Sigmoid colon (tissue), 7 donors: ENCODE measurements around the gene PHKG2. TPM values are rescaled to one million over a fixed set of nuclear protein-coding genes. Genes with fewer than 3 reads are reported as not detected.
A peak's percentile ranks its signal among the peaks of the same experiment; 100 is the strongest.

Experiments
- DNase-seq: peaks from one replicate; pipeline ENCODE4 v3.0.0-alpha.2; 2019
- H3K27ac ChIP-seq, 4 donors: fragments of 200-600 bp; sonication (generic); one replicate each; pipeline ENCODE4 v1.5.1; 2016 to 2019; ENCODE audit warnings: mild to moderate bottlenecking in 1 of 4
- H3K27me3 ChIP-seq, 3 donors: fragments of 200-600 bp; sonication (generic); one replicate each; pipeline ENCODE4 v1.5.1; 2019; ENCODE audit warnings: mild to moderate bottlenecking in 1 of 3
- H3K36me3 ChIP-seq, 4 donors: fragments of 200-600 bp; sonication (generic); one replicate each; pipeline ENCODE4 v1.5.1; 2016 to 2019
- H3K4me1 ChIP-seq, 4 donors: fragments of 200-600 bp; sonication (generic); one replicate each; pipeline ENCODE4 v1.5.1; 2017 to 2019
- H3K4me3 ChIP-seq, 4 donors: fragments of 200-600 bp; sonication (generic); one replicate each; pipeline ENCODE4 v1.5.1; 2017 to 2019; ENCODE audit warnings: mild to moderate bottlenecking in 2 of 4, moderate library complexity in 1 of 4
- H3K9me3 ChIP-seq, 4 donors: fragments of 200-600 bp in 3 of 4; sonication (generic) in 3 of 4; one replicate each; pipeline versions ENCODE4 v1.5.1 to v1.6.1; 2013 to 2019
- CTCF ChIP-seq, 4 experiments: fragments of 450-650 bp in 3 of 4; fragments of 200-600 bp in 1 of 4; IDR thresholded peaks; one replicate each; pipeline ENCODE4 v1.5.1; 2016 to 2019; ENCODE audit warnings: antibody characterized with exemption in 4 of 4, mild to moderate bottlenecking in 3 of 4, moderate library complexity in 2 of 4
- EP300 ChIP-seq, 4 donors: sonication (generic); formaldehyde crosslinking; IDR thresholded peaks; one replicate each; pipeline ENCODE4 v1.6.1; 2017; ENCODE audit warnings: antibody characterized with exemption in 4 of 4
- POLR2A ChIP-seq, 2 donors: fragments of 450-650 bp; IDR thresholded peaks; one replicate each; pipeline ENCODE4 v1.6.1; 2016; ENCODE audit warnings: antibody characterized with exemption in 2 of 2, mild to moderate bottlenecking in 2 of 2, moderate library complexity in 2 of 2
- POLR2AphosphoS5 ChIP-seq, 4 donors: sonication (generic); formaldehyde crosslinking; IDR thresholded peaks; one replicate each; pipeline ENCODE4 v1.6.1; 2017; ENCODE audit warnings: antibody characterized with exemption in 4 of 4
- WGBS, 2 donors: extraction: QIAGEN DNeasy Blood & Tissue Kit; methylation state at CpG; one replicate each; pipeline ENCODE4 v1.1.7; 2013; 5-methylcytosine and 5-hydroxymethylcytosine counted together
- intact Hi-C: fragments of 100-400 bp; cut with DNase I; formaldehyde crosslinking; loops from one replicate; pipeline ENCODE4 v1.15.1; 2023
- polyA plus RNA-seq, 3 donors: library from polyadenylated mRNA; stranded (reverse); fragments of 200-250 nt; gene quantifications; one replicate each; pipeline ENCODE4 v1.2.3, GENCODE V29; 2013
- total RNA-seq, 4 donors: library from RNA; depleted of rRNA; stranded (reverse); fragments of >200 nt; gene quantifications; one replicate each; pipeline ENCODE4 v1.1.0, GENCODE V29; 2016
- donor health status: healthy with polysubstance abuse.
- donor health status: Bipolar disorder and iron deficiency.
- donor health status: healthy.

The PHKG2 gene
- total and polyA plus RNA-seq, 7 donors = 19.2 to 45.0 (median 23.8) TPM

GRCh38 chr16:30725418-30725792, 22.8 kb upstream of the PHKG2 start:
- intact Hi-C loops = no loop called here
- Histone ChIP-seq H3K9me3 (no peaks in the 10 kb centered on the region), H3K27me3 (no peaks in the 10 kb centered on the region), H3K4me3 (no peak overlapping the region), H3K36me3 (peaks cover 41 to 91% (median 66%) of the 10 kb centered on the region in 4 donors), H3K27ac (peak overlapping the region in 1 of 4 donors; percentile 16), H3K4me1 (no peaks in the 10 kb centered on the region)
- 27 to 77% methylated on average over 3 of the region's 3 CpGs for WGBS, 2 donors
- no peak for TF ChIP-seq POLR2A (IDR thresholded peaks at IDR 0.05)
- peak in 1 of 4 donors; percentile 8 for TF ChIP-seq POLR2AphosphoS5 (IDR thresholded peaks at IDR 0.05)
- DNase-seq = no peak

- DNase-seq = peak; percentile 39
- 90 to 94% methylated on average over 6 of the region's 6 CpGs for WGBS, 2 donors
- H3K27ac ChIP-seq = no peak overlapping the region
- no peaks in the 10 kb centered on the region for H3K9me3 ChIP-seq
- no peaks in the 10 kb centered on the region for H3K27me3 ChIP-seq
- intact Hi-C loops = no loop called here
- H3K4me1 ChIP-seq = no peaks in the 10 kb centered on the region
- H3K36me3 ChIP-seq = peaks cover 39 to 91% (median 63%) of the 10 kb centered on the region in 4 donors
- TF ChIP-seq POLR2A (IDR thresholded peaks at IDR 0.05) (no peak), EP300 (IDR thresholded peaks at IDR 0.05) (no peak), CTCF (IDR thresholded peaks at IDR 0.05) (no peak), POLR2AphosphoS5 (IDR thresholded peaks at IDR 0.05) (no peak)
- H3K4me3 ChIP-seq = no peak overlapping the region
Observed at GRCh38 chr16:30728321-30728720, 19.9 kb upstream of the PHKG2 start.

GRCh38 chr16:30728899-30729672, 19.1 kb upstream of the PHKG2 start:
- no peak overlapping the region for H3K4me3 ChIP-seq
- H3K9me3 ChIP-seq = no peaks in the 10 kb centered on the region
- WGBS, 2 donors = 33 to 73% methylated on average over 17 of the region's 17 CpGs
- H3K36me3 ChIP-seq = peaks cover 39 to 91% (median 63%) of the 10 kb centered on the region in 4 donors
- no peaks in the 10 kb centered on the region for H3K27me3 ChIP-seq
- DNase-seq = peak; percentile 67
- H3K4me1 ChIP-seq = no peaks in the 10 kb centered on the region
- intact Hi-C loops = no loop called here
- no peak for TF ChIP-seq CTCF (IDR thresholded peaks at IDR 0.05)
- no peak for TF ChIP-seq POLR2AphosphoS5 (IDR thresholded peaks at IDR 0.05)
- TF ChIP-seq EP300 (IDR thresholded peaks at IDR 0.05) = no peak
- TF ChIP-seq POLR2A (IDR thresholded peaks at IDR 0.05) = no peak
- H3K27ac ChIP-seq = no peak overlapping the region

- Histone ChIP-seq H3K4me3 (no peak overlapping the region), H3K27me3 (no peaks in the 10 kb centered on the region), H3K27ac (no peak overlapping the region), H3K36me3 (peaks cover 47 to 88% (median 69%) of the 10 kb centered on the region in 4 donors), H3K4me1 (no peaks in the 10 kb centered on the region), H3K9me3 (no peaks in the 10 kb centered on the region)
- no peak for DNase-seq
- WGBS, 2 donors = 89 to 95% methylated on average over 3 of the region's 3 CpGs
- intact Hi-C loops = no loop called here
- TF ChIP-seq POLR2AphosphoS5 (IDR thresholded peaks at IDR 0.05) (no peak), POLR2A (IDR thresholded peaks at IDR 0.05) (no peak)
Observed at GRCh38 chr16:30731411-30731810, 16.8 kb upstream of the PHKG2 start.

GRCh38 chr16:30736995-30737793, 11.0 kb upstream of the PHKG2 start:
- Histone ChIP-seq H3K36me3 (peaks cover 50 to 75% (median 67%) of the 10 kb centered on the region in 4 donors), H3K4me3 (no peak overlapping the region), H3K27me3 (no peaks in the 10 kb centered on the region), H3K27ac (no peak overlapping the region), H3K4me1 (peaks cover 0 to 25% (median 23%) of the 10 kb centered on the region in 4 donors), H3K9me3 (no peaks in the 10 kb centered on the region)
- DNase-seq = peak; percentile 61
- intact Hi-C loops = no loop called here
- WGBS, 2 donors = 95% methylated on average over 17 of the region's 17 CpGs
- no peak for TF ChIP-seq POLR2A (IDR thresholded peaks at IDR 0.05)
- TF ChIP-seq CTCF (IDR thresholded peaks at IDR 0.05) = no peak
- no peak for TF ChIP-seq POLR2AphosphoS5 (IDR thresholded peaks at IDR 0.05)
- no peak for TF ChIP-seq EP300 (IDR thresholded peaks at IDR 0.05)
